Measurements from ENCODE around the gene WRNIP1. TPM values are rescaled to one million over a fixed set of nuclear protein-coding genes. Genes with fewer than 3 reads are reported as not detected.

WRNIP1 gene
- total and polyA plus RNA-seq, 9 of the 15 experiments (the other 6 are each of a cell fraction or from before 2014, with no cell fraction given), result 13.2 to 63.6 (median 48.6) TPM

- TF ChIP-seq THAP12 (CRISPR knock-in tag; IDR thresholded peaks at IDR 0.05), result no peak
- no peak for TF ChIP-seq MTA3 (IDR thresholded peaks at IDR 0.05; ENCODE audit: borderline replicate concordance)
- no peak for TF ChIP-seq RBM39 (optimal IDR thresholded peaks at IDR 0.05; ENCODE audit: low read depth, low read length)
- TF ChIP-seq ZFP91 (CRISPR knock-in tag; IDR thresholded peaks at IDR 0.05), result no peak
- 0 out of 4 replicates have a peak, but pooled peaks of 1 of the 2 experiments have one; percentile 25 for TF ChIP-seq ARNT (IDR thresholded peaks at IDR 0.05)
- no peak for TF ChIP-seq E2F4 (CRISPR knock-in tag; IDR thresholded peaks at IDR 0.05; ENCODE audit: low read depth)
- TF ChIP-seq ZNF408 (CRISPR knock-in tag; IDR thresholded peaks at IDR 0.05; ENCODE audit: low read depth), result no peak
- peak; percentile 57 for TF ChIP-seq JUND (IDR thresholded peaks at IDR 0.05; ENCODE audit: borderline replicate concordance, low read depth, low read length)
- TF ChIP-seq JUND (tag; IDR thresholded peaks at IDR 0.05; ENCODE audit: borderline replicate concordance, low read depth, low read length), result peak; percentile 80; the same call in 2 of the 3 replicates
- peak; percentile 99 for TF ChIP-seq ZKSCAN1 (IDR thresholded peaks at IDR 0.05; ENCODE audit: low read depth, low read length)
- TF ChIP-seq HMBOX1 (IDR thresholded peaks at IDR 0.05), result peak; percentile 92
Measured at GRCh38 chr6:2760882-2761842, 4.0 kb upstream of the WRNIP1 start (continued).
